Esophagus squamous epithelium (tissue), 4 donors: ENCODE results near the gene ZAP70.

ENCODE experiments used
- CTCF ChIP-seq, 6 experiments: fragments of 450-650 bp in 4 of 6; fragments of 200-600 bp in 2 of 6; sonication (generic) in 2 of 6; IDR thresholded peaks; one replicate each; pipeline ENCODE4 v1.5.1; 2016 to 2019; ENCODE audit warnings: antibody characterized with exemption in 6 of 6, mild to moderate bottlenecking in 4 of 6, moderate library complexity in 4 of 6
- POLR2A ChIP-seq, 4 donors: fragments of 450-650 bp; IDR thresholded peaks; one replicate each; pipeline ENCODE4 v1.6.1; 2017; ENCODE audit warnings: antibody characterized with exemption in 4 of 4, mild to moderate bottlenecking in 4 of 4, moderate library complexity in 3 of 4

DNA sequence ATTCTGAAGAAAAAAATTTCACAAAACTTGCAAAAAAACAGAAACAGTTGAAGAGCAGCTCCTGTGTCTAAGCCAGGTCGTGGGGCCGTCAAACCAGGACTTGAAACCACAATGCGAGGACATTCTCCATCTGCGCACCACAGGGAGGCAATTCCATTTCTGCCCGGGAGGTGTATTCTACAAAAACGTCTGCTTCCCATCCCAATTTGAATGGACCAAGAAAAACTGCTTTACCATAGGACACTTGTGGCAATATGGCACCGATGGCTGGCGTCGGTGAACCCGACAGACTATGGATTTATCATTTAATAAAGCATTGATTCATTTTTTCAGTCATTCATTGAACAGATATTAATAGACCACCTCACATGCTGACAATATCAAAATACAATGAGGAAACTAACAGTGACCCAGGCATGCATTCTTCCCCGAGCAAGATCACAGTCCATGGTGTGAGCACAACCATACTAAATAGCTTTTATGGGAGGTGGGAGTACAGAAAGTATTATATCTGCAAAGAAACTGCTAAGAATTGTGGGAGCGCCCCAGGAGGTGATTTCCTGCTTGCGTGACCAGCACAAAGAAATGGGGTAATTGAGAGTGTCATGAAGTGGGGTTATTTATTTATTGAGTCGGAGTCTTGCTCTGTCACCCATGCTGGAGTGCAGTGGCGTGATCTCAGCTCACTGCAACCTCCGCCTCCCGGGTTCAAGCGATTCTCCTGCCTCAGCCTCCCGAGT lies 10.5 kb upstream of the ZAP70 start:
- TF ChIP-seq CTCF (IDR thresholded peaks at IDR 0.05) (no peak), POLR2A (IDR thresholded peaks at IDR 0.05) (no peak)
